GM18907 (cell line): Measurements from ENCODE around the gene MAPK10.

Source experiments
- ATAC-seq: cut with Tn5 transposase; IDR thresholded peaks from one replicate; pipeline ENCODE4 v1.9.1; 2021; ENCODE audit warnings: mild to moderate bottlenecking, moderate library complexity; ENCODE audit not compliant: unreplicated experiment

MAPK10 gene

DNA sequence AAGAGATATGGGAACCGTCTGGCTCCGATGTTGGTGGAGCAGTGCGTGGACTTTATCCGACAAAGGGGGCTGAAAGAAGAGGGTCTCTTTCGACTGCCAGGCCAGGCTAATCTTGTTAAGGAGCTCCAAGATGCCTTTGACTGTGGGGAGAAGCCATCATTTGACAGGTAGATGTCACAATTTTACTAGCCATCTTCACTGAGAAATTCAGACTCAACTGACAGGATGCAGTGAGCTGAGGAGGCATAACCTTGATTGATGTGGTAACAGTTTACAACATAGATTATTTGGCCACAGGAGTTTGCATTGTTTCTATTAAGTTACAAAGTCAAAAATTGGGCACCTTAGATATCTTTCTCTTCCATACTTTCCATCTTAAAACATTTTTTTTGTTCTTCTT is 417.7 kb downstream of the MAPK10 start:
- ATAC-seq = no peak

DNA sequence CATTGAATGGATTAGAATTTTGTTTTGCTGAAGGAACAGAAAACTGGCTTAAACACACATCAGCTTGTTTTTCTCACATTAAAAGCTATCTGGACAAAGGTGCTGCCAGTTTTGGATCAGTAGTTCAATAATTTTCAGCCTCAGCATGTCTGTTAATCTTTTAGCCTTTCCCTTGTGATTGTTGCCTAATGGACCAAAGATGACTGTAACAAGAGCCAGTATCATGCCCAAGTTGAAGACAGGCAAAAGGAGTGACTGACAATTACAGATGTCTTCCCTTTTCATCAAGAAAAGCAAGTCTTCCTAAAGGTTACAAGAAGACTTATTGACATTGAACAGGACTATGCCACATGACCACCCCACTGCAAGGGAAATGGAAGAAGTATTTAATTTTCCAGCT is 419.7 kb downstream of the MAPK10 start:
- ATAC-seq = no peak
